Measurements from ENCODE around the gene MX2.

The MX2 gene

GRCh38 chr21:41390043-41390639 is 28.3 kb downstream of the MX2 start:
- Histone ChIP-seq H3K36me3 (replicated peaks; ENCODE audit: insufficient read depth, low read length) (no peaks in the 10 kb centered on the region), H3K27me3 (replicated peaks; ENCODE audit: insufficient read depth, low read length) (no peaks in the 10 kb centered on the region), H4K20me1 (ENCODE audit: insufficient read depth, low read length) (no peaks in the 10 kb centered on the region), H3K4me2 (ENCODE audit: low read depth, low read length) (no peak overlapping the region), H3K9ac (ENCODE audit: low read length) (no peak overlapping the region), H3K4me3 (ENCODE audit: low read length) (no peak overlapping the region), H3K9me3 (replicated peaks; ENCODE audit: insufficient read depth, low read length) (no peaks in the 10 kb centered on the region), H3K9me2 (replicated peaks; ENCODE audit: insufficient read depth, low read length) (no peaks in the 10 kb centered on the region), H3K79me2 (ENCODE audit: low read length) (no peaks in the 10 kb centered on the region), H3K27ac (ENCODE audit: low read length) (no peak overlapping the region), H3F3A (ENCODE audit: insufficient read depth, low read length) (no peaks in the 10 kb centered on the region), H3K4me1 (ENCODE audit: low read length) (no peaks in the 10 kb centered on the region), H2AFZ (ENCODE audit: low read length) (no peak overlapping the region)
- no peak for DNase-seq
- no peak for TF ChIP-seq CTCF (IDR thresholded peaks at IDR 0.05; ENCODE audit: low read length)
- no peak for TF ChIP-seq EZH2 (optimal IDR thresholded peaks at IDR 0.05; ENCODE audit: low read depth, low read length)
- no peak for TF ChIP-seq EZH2phosphoT487 (IDR thresholded peaks at IDR 0.05; ENCODE audit: low read length)

GRCh38 chr21:41393876-41394465 is 32.1 kb downstream of the MX2 start:
- Histone ChIP-seq H3K4me1 (ENCODE audit: low read length) (no peaks in the 10 kb centered on the region), H3K4me2 (ENCODE audit: low read depth, low read length) (no peak overlapping the region), H3K27ac (ENCODE audit: low read length) (no peak overlapping the region), H3K9me2 (replicated peaks; ENCODE audit: insufficient read depth, low read length) (no peaks in the 10 kb centered on the region), H3K79me2 (ENCODE audit: low read length) (no peaks in the 10 kb centered on the region), H3F3A (ENCODE audit: insufficient read depth, low read length) (no peaks in the 10 kb centered on the region), H3K9me3 (replicated peaks; ENCODE audit: insufficient read depth, low read length) (no peaks in the 10 kb centered on the region), H3K4me3 (ENCODE audit: low read length) (no peak overlapping the region), H3K36me3 (replicated peaks; ENCODE audit: insufficient read depth, low read length) (no peaks in the 10 kb centered on the region), H3K9ac (ENCODE audit: low read length) (no peak overlapping the region), H2AFZ (ENCODE audit: low read length) (no peak overlapping the region), H4K20me1 (ENCODE audit: insufficient read depth, low read length) (no peaks in the 10 kb centered on the region), H3K27me3 (replicated peaks; ENCODE audit: insufficient read depth, low read length) (no peaks in the 10 kb centered on the region)
- no peak for DNase-seq
- TF ChIP-seq CTCF (IDR thresholded peaks at IDR 0.05; ENCODE audit: low read length) = no peak
- TF ChIP-seq EZH2 (optimal IDR thresholded peaks at IDR 0.05; ENCODE audit: low read depth, low read length) = no peak
- no peak for TF ChIP-seq EZH2phosphoT487 (IDR thresholded peaks at IDR 0.05; ENCODE audit: low read length)

GRCh38 chr21:41396558-41397075 is 34.8 kb downstream of the MX2 start:
- TF ChIP-seq EZH2phosphoT487 (IDR thresholded peaks at IDR 0.05; ENCODE audit: low read length) = no peak
- TF ChIP-seq EZH2 (optimal IDR thresholded peaks at IDR 0.05; ENCODE audit: low read depth, low read length) = no peak
- TF ChIP-seq CTCF (IDR thresholded peaks at IDR 0.05; ENCODE audit: low read length) = no peak
- H3K9me2 ChIP-seq (replicated peaks; ENCODE audit: insufficient read depth, low read length) = no peaks in the 10 kb centered on the region
- H3K4me2 ChIP-seq (ENCODE audit: low read depth, low read length) = no peak overlapping the region
- H3K4me1 ChIP-seq (ENCODE audit: low read length) = no peaks in the 10 kb centered on the region
- no peaks in the 10 kb centered on the region for H4K20me1 ChIP-seq (ENCODE audit: insufficient read depth, low read length)
- H3K9me3 ChIP-seq (replicated peaks; ENCODE audit: insufficient read depth, low read length) = no peaks in the 10 kb centered on the region
- no peaks in the 10 kb centered on the region for H3F3A ChIP-seq (ENCODE audit: insufficient read depth, low read length)
- H3K79me2 ChIP-seq (ENCODE audit: low read length) = no peaks in the 10 kb centered on the region
- H2AFZ ChIP-seq (ENCODE audit: low read length) = no peak overlapping the region
- DNase-seq = no peak
- no peak overlapping the region for H3K4me3 ChIP-seq (ENCODE audit: low read length)
- no peaks in the 10 kb centered on the region for H3K27me3 ChIP-seq (replicated peaks; ENCODE audit: insufficient read depth, low read length)
- H3K27ac ChIP-seq (ENCODE audit: low read length) = no peak overlapping the region
- no peaks in the 10 kb centered on the region for H3K36me3 ChIP-seq (replicated peaks; ENCODE audit: insufficient read depth, low read length)
- no peak overlapping the region for H3K9ac ChIP-seq (ENCODE audit: low read length)

Measured in MM.1S (cell line).